Measurements from ENCODE around the gene HMCN2.
"Not testable (repeated sequence)": the region's sequence is repeated elsewhere in the genome, so short reads cannot be mapped to it uniquely, and the experiment has no call there.

The HMCN2 gene

DNA sequence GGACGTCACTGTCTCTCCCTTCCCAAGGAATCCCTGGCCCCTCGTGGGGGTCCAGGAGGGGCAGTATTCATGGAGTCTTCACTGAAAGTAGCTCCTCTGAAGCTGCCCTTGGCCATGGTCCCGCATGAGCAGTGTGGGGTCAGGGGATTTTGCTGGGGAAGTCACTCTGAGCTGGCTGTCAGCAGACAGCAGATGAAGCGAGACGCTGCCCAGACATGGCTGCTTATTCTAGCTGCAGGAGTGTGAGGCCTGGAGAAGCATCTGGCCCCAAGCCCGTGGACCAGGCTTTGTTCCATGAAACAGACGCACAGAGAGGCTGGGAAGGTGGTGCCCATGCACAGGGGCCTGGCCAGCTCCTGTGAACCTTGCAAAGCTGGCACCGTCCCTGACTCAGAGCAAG, 157.7 kb downstream of the HMCN2 start:
- DNase-seq: no peak

DNA sequence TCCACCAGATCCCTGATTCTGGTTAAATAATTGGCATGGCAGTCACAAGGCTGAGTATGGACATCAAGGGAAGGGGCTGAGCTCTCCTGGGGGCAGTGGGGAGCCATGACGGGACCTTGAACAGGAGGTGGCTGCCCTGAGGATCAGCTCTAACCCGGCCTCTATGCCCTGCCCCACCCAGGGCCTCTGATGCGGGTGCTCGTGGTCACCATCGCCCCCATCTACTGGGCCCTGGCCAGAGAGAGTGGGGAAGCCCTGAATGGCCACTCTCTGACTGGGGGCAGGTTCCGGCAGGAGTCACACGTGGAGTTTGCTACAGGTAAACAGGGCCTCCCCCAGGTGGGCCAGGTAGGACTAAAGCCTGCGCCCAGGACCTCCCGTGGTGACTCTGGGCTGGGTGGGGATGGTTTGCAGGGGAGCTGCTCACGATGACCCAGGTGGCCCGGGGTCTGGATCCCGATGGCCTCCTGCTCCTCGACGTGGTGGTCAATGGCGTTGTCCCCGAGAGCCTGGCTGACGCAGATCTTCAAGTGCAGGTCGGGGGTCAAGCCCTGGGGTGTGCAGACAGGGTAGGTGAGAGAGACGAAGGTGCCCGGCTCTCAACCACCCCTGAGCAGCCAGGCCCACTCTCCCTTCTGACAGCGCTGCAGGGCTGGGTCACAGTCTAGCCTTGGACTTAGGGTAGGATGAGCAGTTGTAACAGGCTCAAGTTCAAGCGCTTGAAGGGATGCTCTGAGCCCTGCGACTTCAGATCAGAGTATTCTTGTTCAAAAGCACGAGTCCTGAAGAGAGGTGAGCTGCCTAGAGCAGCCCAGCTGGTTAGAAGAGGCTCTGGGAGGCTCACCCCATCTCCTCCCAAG, 159.3 kb downstream of the HMCN2 start:
- no peak for DNase-seq

DNA sequence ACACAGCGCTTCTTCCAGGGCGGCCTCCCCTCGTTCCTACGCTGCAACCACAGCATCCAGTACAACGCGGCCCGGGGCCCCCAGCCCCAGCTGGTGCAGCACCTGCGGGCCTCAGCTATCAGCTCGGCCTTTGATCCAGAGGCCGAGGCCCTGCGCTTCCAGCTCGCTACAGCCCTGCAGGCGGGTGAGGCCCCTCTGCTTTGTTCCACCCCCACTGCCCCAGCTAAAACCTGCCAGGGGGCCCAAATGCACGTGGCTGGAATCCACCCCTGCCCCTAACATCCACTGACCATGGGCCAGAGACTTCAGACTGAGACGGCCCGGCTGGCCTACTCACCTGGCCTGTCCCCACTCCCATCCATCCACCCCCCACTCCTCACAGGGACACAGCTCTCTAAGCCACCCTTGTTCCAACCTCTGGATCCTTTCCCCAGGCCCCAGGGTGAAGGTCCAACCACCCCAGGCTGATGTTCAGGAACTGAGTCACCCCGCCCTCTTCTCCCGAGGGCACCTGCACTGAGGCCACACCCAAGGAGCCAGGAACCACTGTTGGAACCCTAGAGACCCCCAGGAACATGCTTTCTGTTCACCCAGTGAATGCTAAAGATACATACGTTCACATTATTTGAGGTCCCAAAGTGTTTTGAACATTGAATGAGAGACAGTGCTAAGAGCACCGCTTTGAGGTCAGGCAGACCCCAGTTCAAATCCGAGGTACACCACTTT, 160.3 kb downstream of the HMCN2 start:
- no peak for DNase-seq

DNA sequence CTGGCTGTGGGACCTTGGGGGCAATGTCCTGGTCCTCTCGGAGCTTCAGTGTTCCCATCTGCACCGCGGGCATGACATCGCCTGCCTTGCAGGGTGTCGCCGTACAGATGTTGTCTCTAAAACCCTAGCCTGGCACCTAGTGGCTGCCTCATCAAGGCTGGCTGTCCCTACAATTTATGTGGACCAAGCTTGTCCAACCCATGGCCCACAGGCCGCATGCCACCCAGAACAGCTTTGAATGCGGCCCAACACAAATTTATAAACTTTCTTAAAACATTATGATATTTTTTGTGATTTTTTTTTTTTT, 160.9 kb downstream of the HMCN2 start:
- no peak for DNase-seq

DNA sequence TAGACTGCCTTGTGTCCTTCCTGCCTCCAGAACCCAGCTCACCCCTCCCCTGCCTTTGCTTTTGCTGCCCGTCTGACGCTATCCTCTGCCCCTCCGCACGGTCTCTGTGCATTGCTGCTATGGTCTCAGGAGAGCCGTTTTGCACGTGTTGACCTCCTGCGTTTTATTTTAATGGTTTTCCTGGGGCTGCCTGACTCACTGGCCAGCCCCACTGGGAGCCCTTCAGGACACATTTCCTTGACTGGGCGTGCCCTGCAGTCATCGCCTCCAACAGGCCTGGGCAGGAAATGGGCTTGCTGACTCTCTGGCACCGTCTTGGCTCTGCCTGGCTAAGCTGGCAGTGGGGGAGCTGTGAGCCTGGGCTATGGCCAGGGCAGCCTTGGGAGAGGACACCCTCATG, 161.3 kb downstream of the HMCN2 start:
- DNase-seq: no peak

DNA sequence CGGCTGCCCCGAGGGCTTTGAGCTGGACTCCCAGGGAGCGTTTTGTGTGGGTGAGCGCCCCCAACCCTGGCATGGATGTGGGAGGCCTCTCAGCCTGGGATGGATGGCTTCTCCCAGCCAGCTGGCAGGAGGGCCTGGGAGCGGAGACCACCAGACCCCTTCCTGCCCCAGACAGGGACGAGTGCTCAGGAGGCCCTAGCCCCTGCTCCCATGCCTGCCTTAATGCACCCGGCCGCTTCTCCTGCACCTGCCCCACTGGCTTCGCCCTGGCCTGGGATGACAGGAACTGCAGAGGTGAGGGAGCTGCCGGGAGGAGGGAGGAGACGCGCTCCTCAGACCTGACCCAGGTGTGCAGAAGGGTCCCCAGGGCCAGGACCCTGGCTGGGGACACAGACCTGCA, 161.8 kb downstream of the HMCN2 start:
- no peak for DNase-seq

DNA sequence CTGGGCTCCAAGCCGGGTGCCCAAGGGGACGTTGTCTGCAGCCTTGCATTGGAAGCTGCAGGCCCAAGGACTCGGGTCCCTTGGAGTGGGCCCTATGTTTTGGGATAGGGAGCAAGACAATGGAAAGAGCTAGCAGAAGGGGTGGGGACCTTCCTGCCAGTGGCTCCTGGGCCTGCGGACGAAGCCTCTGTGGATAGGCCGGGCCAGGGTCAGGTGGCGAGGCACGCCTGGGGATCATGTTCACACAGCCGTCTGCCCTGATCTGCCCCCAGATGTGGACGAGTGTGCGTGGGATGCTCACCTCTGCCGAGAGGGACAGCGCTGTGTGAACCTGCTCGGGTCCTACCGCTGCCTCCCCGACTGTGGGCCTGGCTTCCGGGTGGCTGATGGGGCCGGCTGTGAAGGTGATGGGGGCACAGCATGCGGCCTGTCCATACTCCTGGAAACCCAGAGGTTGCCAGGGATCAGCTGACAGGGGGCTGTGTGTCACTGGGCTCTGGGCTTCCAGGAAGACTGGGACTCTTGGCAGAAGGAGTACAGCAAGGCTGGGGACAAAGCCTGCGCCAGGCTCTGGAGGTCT, 162.6 kb downstream of the HMCN2 start:
- no peak for DNase-seq

DNA sequence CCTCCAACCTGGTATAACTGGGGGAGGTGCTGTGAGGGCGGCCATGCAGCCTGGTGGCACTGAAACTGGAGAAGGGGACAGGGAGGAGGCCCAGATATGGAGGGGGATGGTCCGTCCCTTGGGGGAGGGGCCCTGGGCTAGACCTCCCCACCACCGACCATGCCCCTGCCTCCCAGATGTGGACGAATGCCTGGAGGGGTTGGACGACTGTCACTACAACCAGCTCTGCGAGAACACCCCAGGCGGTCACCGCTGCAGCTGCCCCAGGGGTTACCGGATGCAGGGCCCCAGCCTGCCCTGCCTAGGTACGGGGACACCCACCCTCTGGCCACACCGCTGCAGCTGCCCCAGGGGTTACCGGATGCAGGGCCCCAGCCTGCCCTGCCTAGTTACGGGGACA, 163.8 kb downstream of the HMCN2 start:
- no peak for DNase-seq

DNA sequence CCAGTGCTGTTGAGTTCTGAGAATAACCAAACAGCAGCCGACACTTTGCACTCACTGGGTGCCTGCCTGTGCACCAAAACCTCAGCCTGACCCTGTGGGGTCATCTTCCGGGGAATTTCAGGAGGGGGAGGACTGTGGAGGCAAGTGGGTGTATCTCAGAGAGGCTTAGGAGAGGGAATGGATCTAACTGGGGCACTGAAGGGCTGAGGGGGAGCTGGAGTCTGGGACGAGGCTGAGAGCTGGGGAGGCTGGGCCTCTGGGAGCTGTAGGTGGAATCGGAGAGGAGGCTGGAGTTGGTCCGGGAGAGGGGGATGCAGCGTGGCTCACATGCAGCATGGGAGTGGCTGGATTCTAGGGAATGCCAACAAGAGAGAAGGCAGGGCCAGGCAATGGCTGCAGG, 164.3 kb downstream of the HMCN2 start:
- no peak for DNase-seq

DNA sequence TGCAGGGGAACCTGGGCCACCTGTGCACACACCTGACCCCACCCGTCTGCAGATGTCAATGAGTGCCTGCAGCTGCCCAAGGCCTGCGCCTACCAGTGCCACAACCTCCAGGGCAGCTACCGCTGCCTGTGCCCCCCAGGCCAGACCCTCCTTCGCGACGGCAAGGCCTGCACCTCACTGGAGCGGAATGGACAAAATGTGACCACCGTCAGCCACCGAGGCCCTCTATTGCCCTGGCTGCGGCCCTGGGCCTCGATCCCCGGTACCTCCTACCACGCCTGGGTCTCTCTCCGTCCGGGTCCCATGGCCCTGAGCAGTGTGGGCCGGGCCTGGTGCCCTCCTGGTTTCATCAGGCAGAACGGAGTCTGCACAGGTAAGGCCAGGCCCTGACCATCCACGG, 164.7 kb downstream of the HMCN2 start:
- no peak for DNase-seq

DNA sequence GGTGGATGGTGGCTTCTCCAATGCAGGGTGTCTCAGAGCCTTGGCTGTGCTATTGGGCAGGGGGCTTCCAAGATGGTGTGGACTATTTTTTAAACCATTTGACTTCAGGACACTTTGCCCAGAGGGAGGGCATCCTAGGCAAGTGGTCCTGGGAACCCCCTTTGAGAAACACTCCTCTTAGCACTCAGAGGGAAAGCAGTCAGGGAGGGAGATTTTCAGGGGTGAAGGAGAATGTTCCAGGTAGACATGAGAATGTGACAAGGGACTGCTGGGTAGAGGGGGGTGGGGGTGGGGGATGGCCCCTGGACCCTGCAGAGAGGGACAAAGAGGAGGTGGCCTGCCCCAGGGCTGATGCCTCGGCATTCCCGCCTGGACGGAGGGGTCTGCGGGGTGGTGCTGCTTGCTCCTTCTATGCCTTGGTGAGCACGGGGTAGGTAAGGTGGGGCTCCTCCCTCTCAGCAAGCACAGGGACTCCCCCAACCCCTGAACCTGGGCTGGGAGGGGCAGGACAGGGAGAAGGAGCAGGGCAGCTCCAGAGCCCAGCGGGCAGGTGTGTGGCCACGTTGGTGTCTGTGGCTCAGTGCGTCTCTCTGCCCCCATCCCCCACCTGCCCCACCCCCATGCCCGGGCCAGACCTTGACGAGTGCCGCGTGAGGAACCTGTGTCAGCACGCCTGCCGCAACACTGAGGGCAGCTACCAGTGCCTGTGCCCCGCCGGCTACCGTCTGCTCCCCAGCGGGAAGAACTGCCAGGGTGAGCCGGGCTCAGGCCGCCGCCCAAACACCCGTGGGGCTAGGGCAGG, 165.4 kb downstream of the HMCN2 start:
- no peak for DNase-seq

DNA sequence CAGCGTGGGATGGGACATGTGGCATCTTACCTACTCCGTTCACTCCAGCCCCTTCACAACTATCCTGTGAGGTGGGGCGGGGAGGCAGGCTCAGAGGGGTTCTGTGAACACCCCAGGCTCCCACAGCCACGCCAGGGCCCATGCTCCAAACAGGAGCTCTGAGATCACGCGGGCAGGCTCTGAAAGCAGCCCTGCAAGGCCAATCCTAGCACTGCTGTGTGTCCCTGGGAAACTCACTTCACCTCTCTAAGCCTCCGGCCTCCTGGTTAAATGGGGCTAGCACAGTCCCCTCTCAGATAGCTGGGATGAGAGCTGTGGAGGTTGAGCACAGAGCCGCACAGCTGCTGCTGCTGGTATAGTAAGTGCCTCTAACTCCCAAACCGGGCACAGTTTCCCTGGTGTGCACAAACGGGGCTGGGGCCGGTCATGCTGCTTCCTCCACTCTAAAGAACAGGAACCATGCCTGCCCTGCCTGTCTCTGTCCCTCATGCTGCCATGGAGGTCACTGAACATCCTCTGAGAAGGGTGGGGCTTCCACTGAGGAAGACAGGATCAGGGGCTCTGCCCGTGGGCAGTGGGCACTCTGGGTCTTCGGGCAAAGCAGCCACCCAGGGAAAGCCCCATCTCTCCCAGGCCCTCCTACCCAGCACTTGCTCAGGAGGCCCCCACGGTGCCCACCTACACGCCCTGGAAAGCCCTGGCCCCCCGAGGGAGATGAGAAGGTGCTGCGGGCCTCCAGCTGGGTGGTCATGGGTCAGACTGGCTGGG, 166.2 kb downstream of the HMCN2 start:
- DNase-seq: no peak

DNA sequence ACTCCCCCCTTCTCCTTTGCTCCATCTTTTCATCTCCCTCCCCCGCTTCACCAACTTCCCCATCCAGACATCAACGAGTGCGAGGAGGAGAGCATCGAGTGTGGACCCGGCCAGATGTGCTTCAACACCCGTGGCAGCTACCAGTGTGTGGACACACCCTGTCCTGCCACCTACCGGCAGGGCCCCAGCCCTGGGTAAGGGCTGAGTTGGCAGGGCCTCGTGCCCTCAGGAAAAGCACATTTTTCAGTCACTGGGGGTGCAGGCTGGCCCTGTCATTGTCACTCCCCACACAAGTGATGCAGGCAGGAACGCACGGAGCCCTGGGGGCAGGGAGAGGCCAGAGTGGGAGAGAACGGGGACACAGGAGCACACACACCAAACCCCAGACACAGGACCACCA, 166.8 kb downstream of the HMCN2 start:
- no peak for DNase-seq

DNA sequence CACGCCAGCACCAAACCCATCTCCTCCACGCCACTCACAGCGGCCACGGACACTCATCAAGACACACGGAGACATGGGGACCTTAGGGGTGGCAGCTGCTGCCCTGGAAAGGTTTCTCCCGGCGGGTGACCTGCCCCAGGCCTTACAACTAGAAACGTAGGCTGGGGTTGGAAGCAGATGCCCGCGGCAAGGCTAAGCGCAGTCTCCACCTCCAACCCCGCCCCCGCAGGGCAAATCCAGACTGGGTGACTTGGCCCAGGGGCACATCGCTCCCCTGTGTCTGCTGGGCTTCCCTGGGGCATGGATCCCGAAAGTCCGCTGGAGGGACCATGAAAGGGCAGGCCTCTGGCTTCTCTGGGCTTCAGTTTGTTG, 167.2 kb downstream of the HMCN2 start:
- no peak for DNase-seq

DNA sequence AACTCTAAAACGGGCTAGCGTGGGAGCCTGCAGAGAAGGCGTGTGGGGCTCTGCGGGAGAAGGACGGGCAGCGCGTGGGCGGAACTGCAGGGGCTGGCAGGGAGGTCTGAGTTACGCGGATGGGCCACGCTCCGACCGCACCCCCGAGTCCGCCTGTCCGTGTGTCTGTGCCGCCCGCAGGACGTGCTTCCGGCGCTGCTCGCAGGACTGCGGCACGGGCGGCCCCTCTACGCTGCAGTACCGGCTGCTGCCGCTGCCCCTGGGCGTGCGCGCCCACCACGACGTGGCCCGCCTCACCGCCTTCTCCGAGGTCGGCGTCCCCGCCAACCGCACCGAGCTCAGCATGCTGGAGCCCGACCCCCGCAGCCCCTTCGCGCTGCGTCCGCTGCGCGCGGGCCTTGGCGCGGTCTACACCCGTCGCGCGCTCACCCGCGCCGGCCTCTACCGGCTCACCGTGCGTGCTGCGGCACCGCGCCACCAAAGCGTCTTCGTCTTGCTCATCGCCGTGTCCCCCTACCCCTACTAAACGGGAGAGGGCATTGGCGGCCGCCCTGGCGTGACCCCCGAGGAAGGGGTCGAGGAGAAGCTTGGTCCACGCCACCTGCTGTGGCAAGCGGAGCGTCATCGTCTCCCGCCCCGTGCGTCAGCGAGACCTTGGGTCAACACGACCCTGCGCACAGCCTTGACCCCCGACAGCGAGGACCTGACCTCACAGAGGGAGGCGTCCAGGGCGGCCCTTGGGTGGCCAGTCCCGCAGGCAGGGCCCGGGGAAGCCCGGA, 167.8 kb downstream of the HMCN2 start:
- peak; percentile 13 for DNase-seq

DNA sequence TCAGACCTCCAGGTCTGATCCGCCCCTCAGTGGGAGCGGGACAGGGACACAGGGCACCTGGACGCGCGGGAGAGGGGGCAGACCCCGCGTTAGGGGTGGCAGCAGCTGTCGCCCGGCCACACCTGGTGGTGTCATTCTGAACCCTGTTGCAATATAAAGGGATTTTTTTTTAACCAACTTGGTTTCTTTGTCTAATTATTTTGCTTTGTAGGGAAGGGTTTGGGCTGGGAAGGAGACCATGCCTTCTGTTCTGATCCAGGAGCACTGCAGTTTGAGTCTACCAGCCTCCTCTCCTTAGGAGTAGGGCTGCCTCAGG, 168.3 kb downstream of the HMCN2 start:
- no peak for DNase-seq

DNA sequence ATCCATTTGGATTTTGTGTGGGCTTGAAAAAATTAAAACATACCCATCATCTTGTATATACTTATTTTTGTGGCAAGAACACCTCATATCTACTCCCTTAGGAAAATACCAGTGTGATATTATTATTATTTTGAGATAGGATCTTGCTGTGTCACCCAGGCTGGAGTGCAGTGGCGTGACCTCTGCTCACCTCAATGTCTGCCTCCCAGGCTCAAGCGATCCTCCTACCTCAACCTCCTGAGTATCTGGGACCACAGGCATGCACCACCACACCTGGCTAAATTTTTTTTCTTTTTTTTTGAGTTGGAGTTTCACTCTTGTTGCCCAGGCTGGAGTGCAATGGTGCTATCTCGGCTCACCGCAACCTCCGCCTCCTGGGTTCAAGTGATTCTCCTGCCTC, 169.1 kb downstream of the HMCN2 start:
- not testable (repeated sequence) for DNase-seq

DNA sequence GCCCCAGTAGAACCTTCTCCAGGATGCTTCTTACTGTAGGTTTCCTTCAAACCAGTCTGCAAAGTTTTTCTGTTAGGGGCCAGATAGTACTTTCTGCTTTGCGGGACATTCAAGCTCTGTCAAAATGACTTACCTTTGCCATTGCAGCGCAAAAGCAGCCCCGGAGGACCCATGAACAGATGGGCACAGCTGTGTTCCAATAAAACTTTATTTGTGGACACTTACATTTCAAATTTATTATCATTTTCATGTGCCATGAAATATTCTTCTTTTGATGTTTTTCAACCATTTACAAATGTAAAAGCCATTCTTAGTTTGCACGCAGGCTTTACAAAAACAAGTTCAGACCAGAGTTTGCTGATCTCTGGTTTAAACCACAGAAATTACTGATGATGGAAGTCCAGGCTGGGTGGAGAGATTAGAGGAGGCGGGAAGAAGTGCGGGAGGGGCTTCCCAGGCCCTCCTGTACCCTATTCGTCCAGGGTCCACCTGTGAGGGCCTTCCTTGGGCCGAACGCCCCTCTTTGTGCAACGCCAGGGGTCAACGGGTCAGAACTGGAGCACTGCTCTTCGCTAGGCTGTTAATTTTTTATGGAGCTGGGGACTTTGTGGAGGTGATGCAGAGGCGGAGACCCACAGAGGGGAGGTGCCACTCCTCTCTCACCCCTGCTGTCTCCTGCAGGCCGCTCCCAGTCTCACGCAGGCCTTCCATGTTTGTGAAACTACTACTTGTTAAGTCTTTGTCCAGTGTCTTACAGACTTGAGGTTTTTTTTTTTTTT, 171.6 kb downstream of the HMCN2 start:
- DNase-seq: no peak

DNA sequence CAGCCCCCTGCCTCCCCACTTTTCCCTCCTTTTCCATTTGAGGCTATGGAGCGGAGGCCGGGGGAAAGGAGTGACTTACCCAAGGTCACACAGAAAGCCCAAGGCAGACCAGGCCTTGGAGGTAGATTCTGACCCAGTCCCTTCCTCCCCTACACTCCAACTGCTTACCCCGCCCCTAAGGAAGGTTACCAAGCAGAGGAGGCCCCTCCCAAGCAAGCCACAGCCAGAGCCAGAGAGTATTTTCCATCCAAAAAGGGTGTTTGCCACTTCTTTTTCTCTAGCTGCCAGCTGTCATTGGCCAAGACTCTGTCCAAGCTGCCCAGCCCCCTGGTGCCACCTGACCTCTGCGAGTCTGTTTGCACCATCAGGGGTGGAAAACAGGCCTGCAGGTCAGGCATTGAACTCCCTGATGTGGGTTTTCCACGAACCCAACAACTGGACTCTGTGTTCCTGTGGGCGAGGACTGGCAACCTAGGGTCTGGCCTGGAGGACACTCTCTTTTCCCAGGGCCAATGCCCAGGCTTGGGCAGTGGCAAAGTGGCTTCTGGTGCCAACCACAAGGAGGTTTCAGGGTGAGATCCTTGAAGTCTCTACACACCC, 172.9 kb downstream of the HMCN2 start:
- no peak for DNase-seq

DNA sequence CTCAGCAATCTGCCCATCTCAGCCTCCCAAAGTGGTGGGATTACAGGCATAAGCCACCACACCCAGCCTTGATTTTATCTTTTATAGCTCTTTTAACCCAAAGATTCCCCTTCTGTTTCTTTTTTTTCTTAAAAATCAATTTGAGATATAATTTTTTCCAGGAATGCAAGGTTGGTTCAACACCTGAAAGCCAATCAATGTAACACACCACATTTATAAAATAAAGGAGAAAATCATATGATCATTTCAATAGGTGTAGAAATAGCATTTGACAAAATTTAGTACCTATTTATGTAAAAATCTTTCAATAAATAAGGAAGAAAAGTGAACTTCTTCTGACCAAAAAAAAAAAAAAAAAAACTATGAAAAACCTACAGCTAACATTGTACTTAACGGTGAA, 175.5 kb downstream of the HMCN2 start:
- DNase-seq: no peak
